Activated T-helper 1 cell treated with anti-CD3 and anti-CD28 coated beads, Interleukin-2, amount 50 U/mL, for 16 hours (primary cell): ENCODE results near the gene TNNT3.

Experiments
- DNase-seq, 2 donors: peaks; one replicate each; pipeline ENCODE4 v3.0.0-alpha.2; 2020; ENCODE audit warnings: low read depth in 1 of 2, low spot score in 1 of 2

The TNNT3 gene

DNA sequence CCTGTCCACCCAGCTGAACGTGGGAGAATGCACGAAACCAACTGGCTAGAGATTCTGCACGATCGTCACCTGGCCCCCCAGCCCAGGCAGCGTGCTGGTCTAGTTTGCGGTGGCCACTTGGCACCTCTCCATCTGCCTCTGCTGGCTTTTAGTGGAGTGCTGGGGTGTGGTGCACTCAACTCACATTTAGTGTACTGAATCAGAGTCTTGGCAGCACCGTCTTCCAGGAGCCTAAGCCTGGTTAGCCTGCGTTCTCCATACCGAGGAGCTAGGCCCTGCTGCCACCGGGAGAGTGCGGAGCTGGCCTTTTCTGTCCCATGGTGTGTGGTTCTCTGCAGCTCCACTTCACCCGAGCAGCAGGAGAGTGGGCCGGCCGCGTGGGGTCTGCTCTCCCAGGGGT lies 30.4 kb downstream of the TNNT3 start:
- DNase-seq, result no peak

DNA sequence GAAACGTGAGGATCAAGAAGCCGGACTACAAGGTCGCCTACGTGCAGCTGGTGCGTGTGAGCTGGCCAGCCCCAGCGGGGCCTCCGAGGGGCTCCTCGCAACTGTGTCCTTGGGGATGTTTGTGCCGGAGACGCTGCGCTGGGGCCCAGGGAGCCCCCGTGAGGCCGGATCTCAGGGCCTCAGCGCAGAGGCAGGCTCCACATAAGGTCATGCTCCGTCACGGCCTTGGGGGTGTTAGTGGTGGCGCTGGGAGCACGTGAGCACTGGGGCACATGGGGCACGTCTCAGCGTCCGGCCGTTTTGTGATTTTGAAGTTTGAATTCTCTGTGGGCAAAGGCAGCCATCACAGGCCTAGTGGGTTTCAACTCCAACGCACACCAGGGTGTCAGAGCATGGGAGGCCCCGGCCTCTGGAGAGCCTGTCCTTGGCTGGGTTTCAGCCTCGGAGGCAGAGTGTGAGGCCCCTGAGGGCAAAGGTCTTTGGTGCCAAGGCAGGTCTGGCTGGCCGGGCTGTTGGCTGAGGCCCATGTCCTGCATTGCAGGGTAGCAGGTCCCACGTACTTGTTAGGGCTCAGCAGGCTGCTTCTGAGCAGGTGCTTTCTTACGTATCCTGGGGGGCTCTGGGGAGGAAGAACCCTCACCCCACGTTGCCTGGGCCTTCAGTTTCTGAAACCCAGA lies 33.4 kb downstream of the TNNT3 start:
- DNase-seq, result no peak

DNA sequence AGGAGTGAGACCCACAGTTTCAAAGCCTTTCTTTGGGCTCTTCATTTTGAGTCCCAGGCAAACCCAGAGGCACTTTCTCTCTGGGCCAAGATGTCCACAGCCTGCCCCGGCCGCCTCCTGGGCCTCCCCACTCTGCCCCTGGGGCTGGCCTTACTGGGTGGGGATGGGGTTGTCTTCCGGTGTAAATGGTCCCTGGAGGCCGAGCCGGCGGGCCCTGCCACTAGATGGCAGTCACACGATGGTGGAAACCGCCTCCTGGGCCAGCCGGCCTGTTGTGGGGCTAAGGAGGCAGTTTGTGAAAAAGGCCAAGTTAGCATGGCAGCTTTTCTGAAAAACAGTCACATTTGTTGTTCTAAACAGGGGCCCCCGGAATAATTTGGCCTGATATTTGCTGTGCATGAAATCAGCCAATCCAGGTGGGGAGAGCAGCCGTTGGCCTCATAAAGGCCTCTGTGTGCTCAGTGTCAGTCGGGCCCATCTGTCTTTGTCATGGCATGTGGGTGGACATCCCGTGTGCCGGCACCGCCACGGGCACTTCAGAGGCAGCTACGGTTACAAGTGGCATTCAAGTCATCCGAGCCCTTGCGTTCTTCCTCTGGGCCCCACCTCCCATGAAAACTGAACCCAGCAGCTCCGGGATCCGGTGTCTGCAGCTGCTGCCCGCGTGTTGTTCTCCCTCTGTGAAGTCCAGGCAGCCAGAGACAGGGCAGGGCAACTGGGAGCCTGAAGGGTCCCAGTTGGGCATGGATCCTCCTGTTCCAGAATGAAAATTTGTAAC lies 34.2 kb downstream of the TNNT3 start:
- no peak for DNase-seq

- DNase-seq, result no peak
Observed at GRCh38 chr11:1958367-1958766, 38.9 kb downstream of the TNNT3 start.

GRCh38 chr11:1959786-1960185 lies 40.3 kb downstream of the TNNT3 start:
- DNase-seq, result no peak

DNA sequence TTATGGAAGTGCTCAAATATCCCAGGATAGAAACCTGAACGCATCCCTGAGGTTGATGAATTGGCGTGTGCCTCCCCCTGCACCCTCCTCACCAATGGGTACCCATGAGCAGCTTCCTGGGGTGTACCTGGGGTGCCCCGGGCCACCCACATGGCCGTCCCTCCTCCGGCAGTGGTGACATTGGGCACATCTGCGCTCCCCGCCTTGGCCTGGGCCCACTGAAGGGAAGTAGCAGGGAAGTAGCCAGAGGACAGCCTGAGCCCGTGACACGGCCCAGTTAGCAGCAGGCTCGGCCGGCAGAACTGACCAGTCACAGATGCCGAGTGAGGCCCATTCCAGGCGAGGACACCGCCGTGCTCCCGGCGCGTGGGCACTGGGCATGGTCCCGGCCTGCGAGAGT lies 44.4 kb downstream of the TNNT3 start:
- no peak for DNase-seq

DNA sequence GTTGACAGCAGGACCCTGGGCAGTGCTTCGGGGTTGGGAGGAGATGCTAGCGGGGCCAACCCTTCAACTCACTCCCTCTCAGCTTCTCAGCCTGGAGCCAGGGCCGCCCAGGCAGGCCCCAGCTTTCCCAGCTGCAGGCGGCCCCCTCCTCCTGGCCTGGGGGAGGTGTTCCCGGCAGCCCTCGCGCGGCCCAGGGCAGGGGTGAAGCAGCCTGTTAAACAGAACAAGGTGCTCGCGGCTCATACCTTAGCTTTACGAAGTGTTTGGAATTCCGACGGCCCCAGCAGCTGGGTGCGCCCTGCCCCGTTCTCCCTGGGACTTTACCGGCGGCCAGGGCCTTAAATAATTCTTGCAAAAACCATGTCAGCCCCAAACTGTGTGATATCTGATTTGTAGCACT lies 44.8 kb downstream of the TNNT3 start:
- no peak for DNase-seq

GRCh38 chr11:1964955-1965354 lies 45.5 kb downstream of the TNNT3 start:
- DNase-seq, result no peak

- DNase-seq, result no peak
Observed at GRCh38 chr11:1966531-1966930, 47.0 kb downstream of the TNNT3 start.

- DNase-seq, result no peak
Observed at GRCh38 chr11:1967641-1968225, 48.2 kb downstream of the TNNT3 start.

DNA sequence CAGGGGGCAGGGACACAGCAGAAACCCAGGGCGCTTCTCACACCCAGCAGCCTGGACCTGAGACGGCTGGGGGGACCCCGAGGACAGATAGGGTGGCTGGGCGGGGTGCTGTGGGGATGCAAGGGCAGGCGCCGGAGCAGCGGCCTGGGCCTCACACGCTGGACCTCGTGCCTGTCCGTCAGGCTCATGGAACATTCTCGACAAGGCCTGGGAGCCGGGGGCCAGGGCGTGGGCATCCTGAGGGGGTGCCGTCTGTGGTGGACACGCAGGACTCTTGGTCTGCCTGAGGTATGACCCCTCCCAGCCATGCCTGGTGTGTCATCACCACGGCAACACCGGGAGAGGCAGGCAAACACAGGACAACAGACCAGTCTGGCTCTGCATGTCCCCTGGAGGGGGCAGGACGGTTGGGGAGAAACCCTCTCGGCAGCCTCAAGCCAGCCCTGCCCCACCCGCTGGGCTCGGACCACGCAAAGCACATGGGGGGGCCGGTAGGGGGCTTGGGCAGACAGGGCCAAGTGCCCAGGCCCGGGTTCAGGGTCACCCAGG lies 49.0 kb downstream of the TNNT3 start:
- DNase-seq, result no peak

GRCh38 chr11:1969035-1969434 lies 49.5 kb downstream of the TNNT3 start:
- no peak for DNase-seq

DNA sequence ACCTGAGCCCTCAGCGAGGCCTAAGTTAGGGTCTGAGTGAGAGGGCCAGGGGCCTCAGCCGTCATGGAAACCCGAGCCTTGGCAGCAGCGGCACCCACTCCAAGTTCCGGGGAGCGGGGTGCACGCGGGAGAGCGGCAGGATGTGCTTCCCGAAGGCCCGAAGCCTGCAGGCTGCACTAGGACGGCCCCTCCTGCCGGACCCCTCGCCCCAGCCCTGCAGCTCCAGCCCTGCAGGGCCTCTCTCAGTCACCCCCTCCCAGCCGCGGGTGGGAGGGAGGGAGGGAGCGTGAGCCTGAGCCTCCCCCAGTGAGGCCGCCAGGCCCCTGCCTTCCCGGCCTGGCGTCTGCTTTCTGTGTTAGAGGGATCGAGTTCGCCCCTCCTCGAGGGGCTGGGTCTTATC lies 50.3 kb downstream of the TNNT3 start:
- DNase-seq, result no peak

- DNase-seq, result no peak
Observed at GRCh38 chr11:1970956-1971355, 51.5 kb downstream of the TNNT3 start.

GRCh38 chr11:1975185-1975584 lies 55.7 kb downstream of the TNNT3 start:
- no peak for DNase-seq

DNA sequence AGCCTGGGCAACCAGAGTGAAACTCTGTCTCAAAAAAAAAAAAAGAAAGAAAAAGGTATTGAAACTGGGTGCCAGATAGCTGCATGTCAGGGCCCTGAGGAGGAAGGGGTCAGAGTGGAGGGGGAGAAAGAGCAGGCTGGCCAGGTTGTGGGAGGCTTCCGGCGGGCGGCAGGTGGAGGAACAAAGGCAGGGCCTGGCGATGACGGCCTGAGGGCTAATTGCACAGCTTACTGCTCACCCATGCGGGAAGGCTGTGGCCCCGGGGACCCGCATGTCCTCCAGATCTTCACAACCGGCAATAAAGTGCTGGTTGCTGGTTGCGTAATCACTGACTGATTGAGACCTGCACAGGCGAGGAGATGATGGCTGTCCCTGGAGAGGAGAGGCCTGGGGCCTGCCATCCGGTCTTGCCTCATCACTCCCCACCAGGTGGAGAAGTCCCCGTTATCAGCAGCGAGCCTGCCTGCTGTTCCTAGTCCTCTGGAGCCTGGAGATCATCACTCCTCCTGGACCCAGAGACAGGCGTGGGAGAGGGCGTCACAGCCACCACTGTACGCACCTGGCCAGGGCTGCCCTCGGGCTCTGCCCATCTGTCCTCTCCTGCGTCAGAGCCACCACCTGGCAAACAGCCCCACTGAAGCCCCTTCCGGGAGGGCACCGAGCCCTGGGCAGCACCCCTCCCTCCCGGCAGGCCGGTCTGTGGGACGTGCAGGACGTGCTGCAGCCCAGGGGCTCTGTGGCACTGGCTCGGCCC lies 59.4 kb downstream of the TNNT3 start:
- DNase-seq, result no peak

GRCh38 chr11:1979607-1980006 lies 60.1 kb downstream of the TNNT3 start:
- DNase-seq, result no peak

DNA sequence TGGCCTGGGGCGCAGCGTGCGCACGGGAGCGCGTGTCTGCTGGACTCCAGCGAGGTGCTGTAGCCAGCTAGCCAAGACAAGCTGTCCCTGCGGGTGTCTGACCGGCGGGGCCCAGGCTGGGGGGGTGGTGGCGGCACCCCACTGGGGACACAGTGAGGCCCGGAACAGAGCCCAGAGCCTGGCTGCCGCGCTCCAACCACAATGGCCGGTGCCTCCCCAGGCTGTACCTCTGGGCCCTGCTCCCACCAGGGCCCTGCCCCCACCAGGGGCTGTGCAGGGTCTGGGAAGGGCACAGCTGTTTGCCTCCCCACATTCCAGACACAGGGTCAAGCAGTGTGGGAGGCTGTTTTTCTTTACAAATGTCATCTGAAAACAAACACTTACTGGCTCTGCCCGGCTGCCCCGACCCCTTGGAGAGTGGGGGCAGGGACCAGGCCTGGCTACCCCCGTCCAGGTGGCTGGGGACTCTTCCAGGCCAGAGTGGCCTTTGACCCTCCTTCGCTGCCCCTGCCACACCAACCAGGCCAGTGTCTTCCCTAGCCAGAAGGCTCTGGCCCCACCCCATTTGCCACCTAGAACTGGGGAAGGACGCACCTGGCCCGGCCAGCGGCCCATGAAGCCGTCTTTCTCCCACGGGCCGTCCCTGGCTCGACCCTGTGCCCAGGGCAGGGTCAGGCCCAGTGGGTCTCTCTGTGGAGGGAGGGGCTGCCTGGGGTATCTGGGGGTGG lies 63.5 kb downstream of the TNNT3 start:
- no peak for DNase-seq

DNA sequence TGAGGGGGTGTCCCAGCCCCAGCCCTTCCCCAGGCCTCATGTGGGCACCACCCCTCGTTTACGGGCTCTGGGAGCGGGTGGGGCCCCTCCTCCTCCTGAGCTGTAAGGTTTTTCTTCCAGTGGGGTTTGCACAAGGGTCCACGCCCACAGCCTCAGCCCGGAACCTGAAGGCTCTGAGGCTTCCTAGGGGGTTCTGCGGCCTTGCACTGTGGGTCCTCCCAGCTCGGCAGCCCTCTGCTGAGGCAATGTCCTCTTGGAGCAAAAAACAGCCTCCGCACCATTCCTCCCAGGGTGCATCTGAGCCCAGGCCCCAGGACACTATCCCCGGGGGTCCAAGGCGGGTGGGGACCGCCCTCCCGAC lies 64.1 kb downstream of the TNNT3 start:
- no peak for DNase-seq

DNA sequence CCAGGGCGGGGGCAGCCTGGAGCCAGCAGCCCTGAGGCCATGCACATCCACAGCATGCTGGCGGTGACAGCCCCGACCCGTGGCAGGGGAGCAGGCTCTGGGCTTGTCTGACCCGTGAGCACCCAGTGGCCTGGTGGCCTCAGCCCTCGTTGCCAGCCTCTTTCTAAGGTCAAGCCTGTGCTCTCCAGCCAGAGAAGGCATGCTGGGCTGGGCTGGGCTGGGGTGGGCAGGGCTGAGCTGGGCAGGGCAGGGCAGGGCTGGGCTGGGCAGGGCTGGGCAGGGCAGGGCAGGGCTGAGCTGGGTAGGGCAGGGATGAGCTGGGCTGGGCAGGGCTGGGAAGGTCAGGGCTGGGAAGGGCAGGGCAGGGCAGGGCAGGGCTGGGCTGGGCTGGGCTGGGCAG lies 67.5 kb downstream of the TNNT3 start:
- no peak for DNase-seq

DNA sequence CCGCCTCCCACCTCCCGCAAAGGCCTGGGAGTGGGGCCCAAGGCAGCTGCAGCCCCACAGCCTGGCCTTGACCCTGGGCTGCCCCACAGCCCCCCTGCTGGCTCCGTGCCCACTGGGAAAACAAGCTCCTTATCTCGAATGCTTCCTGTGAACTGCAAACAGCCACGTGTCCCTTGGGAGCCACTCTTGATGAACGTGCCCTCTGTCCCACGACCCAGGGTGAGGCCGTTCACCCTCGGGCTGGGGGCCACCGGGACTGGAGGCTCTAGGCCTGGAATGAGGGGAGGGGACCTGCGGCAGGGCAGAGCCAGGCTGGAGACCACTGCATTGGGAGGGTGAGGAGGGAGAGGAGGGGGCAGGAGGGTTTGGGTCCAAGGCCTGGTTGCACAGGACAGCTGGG lies 68.7 kb downstream of the TNNT3 start:
- DNase-seq, result no peak
